Measurements from ENCODE around the gene FGD6. TPM values are rescaled to one million over a fixed set of nuclear protein-coding genes. Genes with fewer than 3 reads are reported as not detected.

Gene FGD6
- total RNA-seq, 2 experiments from 2014 or later: 0.45 to 0.71 TPM

Other genes with a start within 250 kb of the FGD6 start
- gene NDUFA12, start 213.8 kb downstream of the FGD6 start, total RNA-seq: 100 to 1,000 TPM; 155 to 167 TPM
- 10 to 100 TPM; 36.0 to 41.6 TPM for gene NR2C1, start 143.8 kb downstream of the FGD6 start, total RNA-seq
- gene VEZT, start 340 bp upstream of the FGD6 start, total RNA-seq: 10 to 100 TPM; 35.7 to 38.4 TPM